ENCODE data around the gene EVX1. TPM values are rescaled to one million over a fixed set of nuclear protein-coding genes. Genes with fewer than 3 reads are reported as not detected.

The EVX1 gene
- total RNA-seq: 0.79 and 0.80 TPM in 2 replicates
- long read RNA-seq: 0 reads

DNA sequence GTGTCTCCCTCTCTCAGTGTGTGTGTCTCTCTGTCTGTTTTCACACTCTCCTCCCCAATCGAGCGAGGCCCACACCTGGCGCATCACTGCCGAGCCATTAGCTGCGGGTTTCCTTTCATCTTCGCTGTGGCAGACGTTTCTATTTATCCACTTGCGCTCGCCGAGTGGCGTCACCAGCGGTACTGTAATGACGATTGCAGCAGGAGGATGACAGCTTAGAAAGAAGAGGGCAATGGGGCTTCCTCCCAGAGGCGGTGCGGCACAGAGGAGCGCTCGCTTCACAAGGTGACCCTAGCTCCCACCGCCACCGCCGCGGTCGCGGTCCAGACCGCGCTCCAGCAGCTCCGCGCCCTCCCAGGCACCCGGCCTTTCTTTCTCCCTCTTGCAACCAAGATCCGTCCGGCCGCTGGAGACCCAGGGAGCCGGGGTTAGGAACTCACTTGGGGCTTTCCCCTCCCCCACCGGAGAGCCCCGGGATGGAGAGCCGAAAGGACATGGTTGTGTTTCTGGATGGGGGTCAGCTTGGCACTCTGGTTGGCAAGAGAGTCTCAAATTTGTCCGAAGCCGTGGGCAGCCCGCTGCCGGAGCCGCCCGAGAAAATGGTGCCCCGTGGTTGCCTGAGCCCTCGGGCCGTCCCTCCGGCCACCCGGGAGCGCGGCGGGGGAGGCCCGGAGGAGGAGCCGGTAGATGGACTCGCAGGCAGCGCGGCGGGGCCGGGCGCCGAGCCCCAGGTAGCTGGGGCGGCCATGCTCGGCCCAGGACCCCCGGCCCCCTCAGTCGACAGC is at the start of gene EVX1:
EVX1 (plus strand) TSS at position 248 of the 785 bp plus-strand sequence; CDS start at position 477, 229 bp downstream.
- Mint-ChIP-seq H3K4me1 (peaks cover 15% of the 10 kb centered on the region), H3K27me3 (ENCODE audit: low read depth) (peaks cover 97% of the 10 kb centered on the region), H3K4me3 (peak within 1 kb of the TSS; percentile 63), H3K36me3 (ENCODE audit: low read depth) (peaks cover 6% of the 10 kb centered on the region), H3K27ac (ENCODE audit: unreplicated experiment) (no peak within 1 kb of the TSS), H3K9me3 (no peaks in the 10 kb centered on the region)
- no peak for DNase-seq (ENCODE audit: low read depth, low spot score)
- TF ChIP-seq, protein P1, sequence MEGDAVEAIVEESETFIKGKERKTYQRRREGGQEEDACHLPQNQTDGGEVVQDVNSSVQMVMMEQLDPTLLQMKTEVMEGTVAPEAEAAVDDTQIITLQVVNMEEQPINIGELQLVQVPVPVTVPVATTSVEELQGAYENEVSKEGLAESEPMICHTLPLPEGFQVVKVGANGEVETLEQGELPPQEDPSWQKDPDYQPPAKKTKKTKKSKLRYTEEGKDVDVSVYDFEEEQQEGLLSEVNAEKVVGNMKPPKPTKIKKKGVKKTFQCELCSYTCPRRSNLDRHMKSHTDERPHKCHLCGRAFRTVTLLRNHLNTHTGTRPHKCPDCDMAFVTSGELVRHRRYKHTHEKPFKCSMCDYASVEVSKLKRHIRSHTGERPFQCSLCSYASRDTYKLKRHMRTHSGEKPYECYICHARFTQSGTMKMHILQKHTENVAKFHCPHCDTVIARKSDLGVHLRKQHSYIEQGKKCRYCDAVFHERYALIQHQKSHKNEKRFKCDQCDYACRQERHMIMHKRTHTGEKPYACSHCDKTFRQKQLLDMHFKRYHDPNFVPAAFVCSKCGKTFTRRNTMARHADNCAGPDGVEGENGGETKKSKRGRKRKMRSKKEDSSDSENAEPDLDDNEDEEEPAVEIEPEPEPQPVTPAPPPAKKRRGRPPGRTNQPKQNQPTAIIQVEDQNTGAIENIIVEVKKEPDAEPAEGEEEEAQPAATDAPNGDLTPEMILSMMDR (conservative IDR thresholded peaks at IDR 0.05): no peak

DNA sequence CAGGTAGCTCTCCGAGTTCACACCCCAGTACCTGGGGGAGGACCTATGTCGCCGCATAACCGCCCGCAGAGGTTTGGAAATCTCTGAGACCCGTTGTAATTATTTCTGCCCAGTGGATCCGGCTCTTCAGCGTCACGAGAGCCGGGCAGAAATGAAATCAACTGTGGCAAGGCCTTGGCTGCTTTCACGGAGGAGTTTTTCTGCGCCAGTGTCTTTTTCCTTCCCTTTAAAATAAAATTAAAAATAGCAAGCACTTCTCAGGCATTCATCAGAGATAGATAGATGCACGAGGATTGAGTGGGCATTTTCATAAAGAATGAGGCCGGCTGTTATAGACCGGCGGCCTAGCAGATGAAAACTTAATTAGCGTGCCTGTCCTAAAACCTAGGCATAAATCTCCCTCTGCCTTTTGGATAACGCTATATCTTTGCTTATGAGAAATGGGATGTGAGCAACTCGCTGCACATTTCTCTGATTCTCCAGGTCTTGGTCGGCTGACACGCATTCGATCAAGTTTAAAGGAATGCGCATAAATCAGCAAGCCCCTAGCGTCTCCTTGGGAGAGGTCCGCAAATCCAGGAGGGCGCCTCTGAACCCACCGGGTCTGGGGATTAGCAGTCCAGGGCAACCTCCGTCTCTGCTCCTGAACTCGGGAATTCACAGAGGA is 49.1 kb upstream of the EVX1 start:
- DNase-seq (ENCODE audit: low read depth, low spot score): no peak
- no peaks in the 10 kb centered on the region for H3K36me3 Mint-ChIP-seq (ENCODE audit: low read depth)
- H3K9me3 Mint-ChIP-seq: no peaks in the 10 kb centered on the region
- TF ChIP-seq, protein P1 (conservative IDR thresholded peaks at IDR 0.05): no peak
- H3K27ac Mint-ChIP-seq (ENCODE audit: unreplicated experiment): no peak overlapping the region
- H3K27me3 Mint-ChIP-seq (ENCODE audit: low read depth): peaks cover 99% of the 10 kb centered on the region
- H3K4me3 Mint-ChIP-seq: no peak overlapping the region
- H3K4me1 Mint-ChIP-seq: peaks cover 3% of the 10 kb centered on the region

DNA sequence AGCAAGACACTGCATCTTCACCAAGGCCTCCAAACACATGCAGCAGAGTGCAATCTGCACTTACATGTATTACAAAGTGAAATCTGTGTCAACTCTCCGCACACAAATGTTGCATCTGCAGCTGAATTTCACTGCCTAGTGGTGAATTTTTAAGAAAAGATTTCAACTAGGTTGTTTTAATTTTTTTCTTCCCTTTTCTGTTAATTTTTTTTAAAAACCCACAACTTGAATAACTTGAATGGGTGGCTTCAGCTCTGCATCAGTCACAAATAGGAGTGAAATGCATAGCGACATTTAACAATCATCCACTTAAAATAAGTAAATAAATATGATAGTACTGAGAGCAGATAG is 48.6 kb upstream of the EVX1 start:
- TF ChIP-seq, protein P1 (conservative IDR thresholded peaks at IDR 0.05): no peak
- H3K4me3 Mint-ChIP-seq: no peak overlapping the region
- H3K27me3 Mint-ChIP-seq (ENCODE audit: low read depth): peaks cover 99% of the 10 kb centered on the region
- H3K9me3 Mint-ChIP-seq: no peaks in the 10 kb centered on the region
- H3K36me3 Mint-ChIP-seq (ENCODE audit: low read depth): no peaks in the 10 kb centered on the region
- no peak overlapping the region for H3K27ac Mint-ChIP-seq (ENCODE audit: unreplicated experiment)
- DNase-seq (ENCODE audit: low read depth, low spot score): no peak
- no peaks in the 10 kb centered on the region for H3K4me1 Mint-ChIP-seq

DNA sequence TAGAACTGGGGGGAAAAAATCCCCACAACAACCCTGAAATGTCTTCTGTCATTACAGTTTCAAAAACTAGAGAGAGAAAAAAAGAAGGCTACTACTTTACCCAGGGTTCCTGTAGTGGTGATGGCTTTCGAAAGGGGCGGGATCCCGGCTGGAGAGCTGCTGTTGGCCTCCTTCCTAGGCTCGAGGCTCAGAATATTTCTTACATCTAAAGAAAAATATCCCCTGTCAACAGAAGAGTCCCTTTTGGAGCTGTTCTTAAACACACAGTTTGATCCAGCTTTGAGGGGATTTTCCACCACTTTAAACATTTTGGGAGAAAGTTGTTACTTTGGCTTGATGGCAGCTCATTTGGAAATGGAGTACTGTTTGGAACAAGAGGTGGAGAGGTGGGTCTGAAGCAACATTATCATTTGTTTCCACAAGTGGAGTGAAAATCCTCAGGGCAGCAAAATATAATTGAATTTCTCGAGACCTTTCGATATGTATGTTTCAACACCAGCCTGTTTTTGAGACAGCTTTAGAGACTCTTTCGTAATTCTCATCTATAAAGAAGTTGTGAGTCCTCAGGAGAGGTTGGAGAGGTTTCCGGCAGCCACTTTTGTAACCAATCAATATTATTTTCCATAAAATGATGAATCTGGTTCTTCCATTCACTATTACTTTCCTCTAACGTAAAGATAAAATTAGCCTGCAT is 47.8 kb upstream of the EVX1 start:
- TF ChIP-seq, protein P1 (conservative IDR thresholded peaks at IDR 0.05): no peak
- Mint-ChIP-seq H3K27ac (ENCODE audit: unreplicated experiment) (no peak overlapping the region), H3K4me1 (no peaks in the 10 kb centered on the region), H3K9me3 (no peaks in the 10 kb centered on the region), H3K4me3 (no peak overlapping the region), H3K36me3 (ENCODE audit: low read depth) (no peaks in the 10 kb centered on the region), H3K27me3 (ENCODE audit: low read depth) (peaks cover 95% of the 10 kb centered on the region)
- DNase-seq (ENCODE audit: low read depth, low spot score): no peak

DNA sequence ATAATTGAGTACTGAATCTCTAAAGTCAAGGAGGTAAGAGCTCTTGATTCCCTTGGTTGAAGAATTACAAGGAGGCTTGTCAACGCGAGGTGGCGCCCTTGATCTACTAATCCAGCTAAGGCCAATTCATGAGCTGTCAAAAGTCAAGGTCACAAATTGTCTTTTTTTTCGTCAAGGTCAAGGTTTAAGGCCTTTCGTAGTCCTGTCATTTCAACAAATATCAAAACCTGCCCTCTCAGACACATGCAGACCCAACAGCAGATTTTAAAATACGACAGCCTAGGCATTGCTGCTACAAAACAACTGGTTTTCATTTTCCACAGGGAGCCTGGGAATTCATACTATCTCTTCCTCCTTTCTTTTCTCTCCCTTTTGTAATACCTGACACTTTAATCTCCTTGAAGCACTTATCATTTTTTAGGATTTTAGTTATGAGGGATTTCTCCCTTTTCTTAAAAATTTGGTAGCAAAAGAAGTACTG is 46.3 kb upstream of the EVX1 start:
- H3K36me3 Mint-ChIP-seq (ENCODE audit: low read depth): no peaks in the 10 kb centered on the region
- no peaks in the 10 kb centered on the region for H3K9me3 Mint-ChIP-seq
- H3K27me3 Mint-ChIP-seq (ENCODE audit: low read depth): peaks cover 94% of the 10 kb centered on the region
- TF ChIP-seq, protein P1 (conservative IDR thresholded peaks at IDR 0.05): peak; percentile 94
- H3K27ac Mint-ChIP-seq (ENCODE audit: unreplicated experiment): no peak overlapping the region
- peak; percentile 93 for DNase-seq (ENCODE audit: low read depth, low spot score)
- peaks cover 7% of the 10 kb centered on the region for H3K4me1 Mint-ChIP-seq
- H3K4me3 Mint-ChIP-seq: peak overlapping the region; percentile 28
